HepG2 (cell line): ENCODE data around the gene DUSP8. TPM values are rescaled to one million over a fixed set of nuclear protein-coding genes. Genes with fewer than 3 reads are reported as not detected.

Experiments
- ARID4A ChIP-seq: sonication (generic); formaldehyde crosslinking; IDR thresholded peaks from 2 replicates; pipeline ENCODE4 v1.5.0; 2020; ENCODE audit warnings: mild to moderate bottlenecking, missing genetic modification reagents, borderline replicate concordance
- ATF2 ChIP-seq: sonication (generic); formaldehyde crosslinking; IDR thresholded peaks from 2 replicates; pipeline ENCODE4 v1.4.0; 2020; ENCODE audit warnings: missing genetic modification reagents
- ATF4 ChIP-seq, 2 experiments: fragments of 450-650 bp in 1 of 2; sonication (generic) in 1 of 2; formaldehyde crosslinking; IDR thresholded peaks; 2 replicates each; pipeline versions ENCODE4 v1.5.0 to v1.8.0; 2020 to 2022; ENCODE audit warnings: mild to moderate bottlenecking in 1 of 2, missing genetic modification reagents in 1 of 2
- HCFC1 ChIP-seq: fragments of 150-350 bp; IDR thresholded peaks from 2 replicates; pipeline ENCODE4 v1.6.1; 2014; ENCODE audit warnings: low read depth, low read length
- HNRNPH1 ChIP-seq: fragments of 200-400 bp; formaldehyde crosslinking; optimal IDR thresholded peaks from 2 replicates; pipeline ENCODE3; 2017; ENCODE audit warnings: mild to moderate bottlenecking, low read depth, low read length
- HNRNPL ChIP-seq: fragments of 200-400 bp; formaldehyde crosslinking; IDR thresholded peaks from 2 replicates; pipeline ENCODE4 v1.6.1; 2017; ENCODE audit warnings: mild to moderate bottlenecking, low read depth, low read length
- IRF1 ChIP-seq: sonication (generic); formaldehyde crosslinking; IDR thresholded peaks from 2 replicates; pipeline ENCODE4 v1.4.0; 2020; ENCODE audit warnings: low read depth, mild to moderate bottlenecking, missing genetic modification reagents
- YEATS2 ChIP-seq: sonication (generic); formaldehyde crosslinking; IDR thresholded peaks from 2 replicates; pipeline ENCODE4 v1.4.0; 2020; ENCODE audit warnings: missing genetic modification reagents, borderline replicate concordance
- ZBTB7A ChIP-seq: sonication (generic); formaldehyde crosslinking; IDR thresholded peaks from 2 replicates; pipeline ENCODE4 v1.8.0; 2022; ENCODE audit warnings: mild to moderate bottlenecking, missing genetic modification reagents
- ZNF607 ChIP-seq: sonication (generic); formaldehyde crosslinking; IDR thresholded peaks from 2 replicates; pipeline ENCODE4 v1.5.1; 2020; ENCODE audit warnings: missing genetic modification reagents, mild to moderate bottlenecking, borderline replicate concordance
- polyA plus RNA-seq, 8 experiments: library from polyadenylated mRNA; depleted of rRNA in 3 of 8; stranded (reverse) in 7 of 8; unstranded in 1 of 8; fragments of >200 nt; fragmentation: Illumina TruSeq in 4 of 8; extraction: Trizol in 4 of 8; gene quantifications; 2 replicates each; pipeline versions ENCODE4 v1.2.1 to v1.2.3, GENCODE V29; 2011 to 2016; ENCODE audit warnings: low read depth in 4 of 8, missing spikeins in 1 of 8, mixed read lengths in 1 of 8; ENCODE audit not compliant: insufficient read depth in 1 of 8
- total RNA-seq, 5 experiments: library from RNA; depleted of rRNA; stranded (reverse); fragments of >200 nt; fragmentation: Illumina TruSeq; extraction: Trizol; gene quantifications; 2 replicates each; pipeline ENCODE4 v1.2.3, GENCODE V29; 2016; ENCODE audit warnings: low read depth in 1 of 5

Gene DUSP8
- total and polyA plus RNA-seq, 2 of the 13 experiments (the other 11 are each of a cell fraction or from before 2014, with no cell fraction given): 1.8 to 8.0 TPM

GRCh38 chr11:1548221-1549070 lies 23.6 kb downstream of the DUSP8 start (continued):
- TF ChIP-seq ZBTB7A (no peak), HNRNPL (0 out of 2 replicates have a peak, but pooled peaks have one; percentile 47), HCFC1 (no peak), ZNF607 (CRISPR knock-in tag) (no peak), YEATS2 (CRISPR knock-in tag) (no peak), ATF2 (CRISPR knock-in tag) (no peak), ATF4 (CRISPR knock-in tag; IDR thresholded peaks at IDR 0.05) (peak in 1 of 2 experiments; percentile 82; a peak in 2 of 4 replicates), ARID4A (no peak), IRF1 (no peak), HNRNPH1 (no peak)
